OCI-M1 (cell line): ENCODE results near the gene KCNQ1.
A peak's percentile ranks its signal among the peaks of the same experiment; 100 is the strongest.
"Not testable (repeated sequence)": the region's sequence is repeated elsewhere in the genome, so short reads cannot be mapped to it uniquely, and the experiment has no call there.

Experiments used
- DNase-seq: peaks from one replicate; lab custom pipeline; 2025; lab: John Stamatoyannopoulos, UW

Gene KCNQ1

DNA sequence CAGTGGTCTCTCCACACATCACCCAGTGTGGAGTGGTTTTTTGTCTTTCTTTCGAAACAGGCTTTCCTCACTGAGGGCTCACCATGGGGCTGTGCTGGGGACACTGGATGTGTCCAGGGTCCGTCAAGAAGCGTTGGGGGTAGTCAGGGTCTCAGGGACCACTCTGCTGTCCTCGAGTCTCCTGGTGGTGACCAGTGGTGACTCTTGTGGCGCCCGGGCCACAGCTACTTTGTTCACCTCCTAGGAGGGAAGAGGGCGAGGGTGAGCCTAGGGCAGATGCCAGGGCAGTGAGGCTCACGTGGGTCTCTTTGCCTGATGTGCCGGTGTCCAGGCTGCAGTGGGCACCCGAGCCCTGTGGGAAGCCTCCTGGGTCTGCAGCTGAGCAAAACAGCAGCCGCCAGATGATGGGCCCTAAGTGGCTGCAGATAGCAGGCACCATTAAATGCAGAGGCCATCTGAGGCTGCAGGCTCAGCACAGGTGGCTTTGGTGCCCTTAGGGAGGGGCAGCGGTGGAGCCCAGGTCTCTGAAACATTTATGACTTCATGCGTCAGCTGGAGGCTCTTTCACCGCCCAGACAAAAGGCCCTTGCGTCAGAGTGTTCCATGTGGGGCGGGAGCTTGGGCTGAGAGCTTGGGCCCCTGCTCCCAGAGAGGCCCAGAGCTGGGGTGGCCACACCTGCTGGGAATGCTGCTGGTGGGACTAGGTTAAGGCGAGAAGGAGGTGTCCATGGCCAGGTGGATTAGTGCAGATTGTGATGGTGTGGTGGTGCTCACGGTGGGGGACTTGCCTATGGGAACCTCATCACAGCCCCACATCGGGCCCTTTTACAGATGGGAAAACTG, 29.5 kb downstream of the KCNQ1 start:
- DNase-seq: no peak

DNA sequence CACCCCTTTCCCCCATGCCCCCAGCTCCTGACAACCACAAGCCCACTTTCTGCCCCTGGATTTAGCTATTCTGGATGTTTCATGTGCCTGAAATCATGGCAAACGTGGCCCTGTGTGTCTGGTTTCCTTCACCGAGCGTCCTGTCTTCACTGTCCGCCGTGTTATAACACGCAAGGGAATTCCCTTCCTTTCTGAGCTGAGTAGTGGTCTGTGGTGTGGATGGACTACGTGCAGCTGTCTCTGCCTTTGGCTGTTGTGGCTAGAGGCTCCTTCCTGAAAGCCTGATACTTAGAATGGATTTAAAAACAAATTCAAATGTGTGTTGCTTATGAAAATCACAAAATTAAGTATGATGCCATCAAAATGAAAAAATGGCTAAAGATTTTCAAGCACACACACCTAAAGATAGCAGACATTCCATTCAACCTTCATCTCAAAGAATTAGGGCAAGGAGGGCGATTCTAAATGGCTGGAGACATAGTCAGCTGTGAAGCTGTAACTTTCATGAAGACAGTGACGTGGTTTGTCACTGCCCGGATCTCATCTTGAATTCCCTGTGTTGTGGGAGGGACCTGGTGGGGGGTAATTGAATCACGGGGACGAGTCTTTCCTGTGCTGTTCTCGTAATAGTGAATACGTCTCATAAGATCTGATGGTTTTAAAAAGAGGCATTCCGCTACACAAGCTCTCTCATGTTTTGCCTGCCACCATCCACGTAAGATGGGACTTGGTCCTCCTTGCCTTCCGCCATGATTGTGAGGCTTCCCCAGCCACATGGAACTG, 30.5 kb downstream of the KCNQ1 start:
- no peak for DNase-seq

DNA sequence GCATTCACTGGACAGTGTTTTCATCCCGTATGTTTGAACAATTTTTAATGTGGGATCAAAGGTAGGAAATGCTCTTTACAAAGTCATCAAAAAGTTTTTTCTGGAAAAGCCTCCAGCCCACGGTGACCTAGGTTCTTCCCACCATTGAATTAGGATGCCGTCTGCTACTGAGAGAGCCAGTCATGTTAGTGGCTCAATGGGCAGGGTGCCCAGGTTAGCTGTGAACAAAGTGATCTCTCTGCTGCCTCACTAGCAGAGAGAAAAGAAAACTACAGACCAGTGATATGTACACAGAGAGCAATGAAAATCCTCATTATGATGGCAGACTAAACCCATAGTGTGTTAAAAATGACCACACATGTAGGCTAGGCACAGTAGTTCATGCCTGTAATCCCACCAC, 32.4 kb downstream of the KCNQ1 start:
- no peak for DNase-seq

DNA sequence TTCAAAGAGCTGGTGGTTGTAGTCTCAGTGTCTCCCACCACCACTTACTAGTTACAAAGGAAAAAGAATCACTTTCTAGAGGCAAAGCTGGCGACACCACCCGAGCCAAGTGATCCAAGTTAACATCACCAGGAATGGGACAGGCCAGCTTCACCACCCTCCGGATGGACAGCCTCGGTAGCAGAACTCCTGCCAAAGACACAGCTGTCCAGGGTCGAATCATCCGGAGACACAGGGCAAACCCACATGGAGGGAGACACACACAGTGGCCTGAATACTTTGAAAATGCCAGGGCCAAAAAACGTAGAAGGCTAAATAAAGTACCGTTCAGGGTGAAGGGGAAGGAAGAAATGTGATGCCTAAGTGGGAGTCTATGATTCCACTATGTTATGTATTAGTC, 33.1 kb downstream of the KCNQ1 start:
- no peak for DNase-seq

DNA sequence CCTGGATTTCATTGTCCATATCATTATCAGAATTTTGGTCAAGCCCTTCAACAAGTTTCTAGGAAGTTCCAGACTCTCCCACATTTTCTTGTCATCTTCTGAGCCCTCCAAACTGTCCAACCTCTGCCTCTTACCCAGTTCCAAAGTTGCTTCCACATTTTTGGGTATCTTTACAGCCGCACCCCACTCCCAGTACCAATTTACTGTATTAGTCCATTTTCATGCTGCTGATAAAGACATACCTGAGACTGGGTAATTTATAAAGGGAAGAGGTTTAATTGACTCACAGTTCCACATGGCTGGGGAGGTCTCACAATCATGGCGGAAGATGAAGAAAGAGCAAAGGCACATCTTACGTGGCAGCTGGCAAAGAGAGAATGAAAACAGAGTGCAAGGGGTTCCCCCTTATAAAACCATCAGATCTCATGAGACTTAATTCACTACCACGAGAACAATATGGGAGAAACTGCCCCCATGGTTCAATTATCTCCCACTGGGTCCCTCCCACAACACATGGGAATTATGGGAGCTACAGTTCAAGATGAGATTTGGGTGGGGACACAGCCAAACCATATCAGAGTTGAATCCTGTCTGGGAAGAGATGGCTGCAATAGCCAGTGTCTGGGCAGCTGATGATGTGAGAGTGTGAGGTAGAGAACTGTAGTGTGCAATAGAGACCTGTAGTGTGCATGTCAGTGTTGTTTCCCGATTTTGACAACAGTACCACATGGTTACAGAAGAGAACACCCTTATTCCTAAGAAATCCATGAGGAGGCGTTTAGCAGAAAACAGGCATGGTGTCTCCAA, 35.5 kb downstream of the KCNQ1 start:
- DNase-seq: not testable (repeated sequence)

DNA sequence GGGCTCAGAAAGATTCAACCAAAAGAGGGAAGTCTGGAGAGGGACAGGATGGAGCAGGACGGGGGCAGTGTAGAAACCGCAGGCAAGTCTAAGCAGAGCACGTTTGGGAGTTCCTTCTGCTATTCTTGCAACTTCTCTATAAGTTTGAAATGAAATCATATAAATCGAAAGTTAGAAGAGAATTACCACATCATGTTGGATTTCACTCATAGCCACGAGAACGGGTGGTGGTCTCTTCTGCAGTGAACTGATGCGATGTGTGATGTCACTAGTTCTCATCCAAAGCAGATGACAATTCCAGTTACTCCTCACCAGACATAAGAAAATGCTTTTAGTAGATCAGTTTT, 36.0 kb downstream of the KCNQ1 start:
- no peak for DNase-seq

DNA sequence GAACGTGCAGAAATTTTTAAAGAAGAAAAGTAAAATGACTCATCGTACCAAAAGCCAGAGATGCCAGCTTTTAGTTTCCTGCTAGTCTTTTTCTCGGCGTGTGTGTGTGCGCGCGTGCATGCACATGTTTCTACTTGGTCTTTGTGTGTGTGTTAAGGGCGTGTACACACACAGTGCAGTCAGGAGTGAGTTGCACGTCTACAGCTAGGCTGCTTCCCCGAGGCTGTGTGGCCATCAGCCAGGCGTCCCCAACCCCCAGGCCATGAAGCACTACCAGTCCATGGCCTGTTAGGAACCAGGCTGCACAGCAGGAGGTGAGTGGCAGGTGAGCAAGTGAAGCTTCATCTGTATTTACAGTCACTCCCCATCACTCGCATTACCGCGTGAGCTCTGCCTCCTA, 36.4 kb downstream of the KCNQ1 start:
- no peak for DNase-seq

DNA sequence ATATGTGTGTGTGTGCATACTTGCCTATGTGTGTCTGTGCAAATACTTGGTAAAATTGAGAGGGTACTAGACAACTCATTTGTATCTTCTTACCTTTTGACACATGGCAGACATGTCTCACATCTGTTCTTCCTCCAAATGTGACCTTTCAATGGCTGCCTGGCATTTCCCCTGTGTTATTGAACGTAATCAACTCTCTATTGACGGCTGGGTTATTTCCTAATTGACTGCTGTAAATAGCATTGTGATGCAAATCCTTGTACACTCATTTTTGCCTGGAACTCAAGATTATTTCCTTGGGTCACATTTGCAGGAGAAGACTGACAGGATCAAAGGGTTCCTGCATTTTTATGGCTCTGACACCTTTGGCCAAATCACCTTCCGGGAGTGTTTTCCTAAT, 37.4 kb downstream of the KCNQ1 start:
- DNase-seq: no peak

DNA sequence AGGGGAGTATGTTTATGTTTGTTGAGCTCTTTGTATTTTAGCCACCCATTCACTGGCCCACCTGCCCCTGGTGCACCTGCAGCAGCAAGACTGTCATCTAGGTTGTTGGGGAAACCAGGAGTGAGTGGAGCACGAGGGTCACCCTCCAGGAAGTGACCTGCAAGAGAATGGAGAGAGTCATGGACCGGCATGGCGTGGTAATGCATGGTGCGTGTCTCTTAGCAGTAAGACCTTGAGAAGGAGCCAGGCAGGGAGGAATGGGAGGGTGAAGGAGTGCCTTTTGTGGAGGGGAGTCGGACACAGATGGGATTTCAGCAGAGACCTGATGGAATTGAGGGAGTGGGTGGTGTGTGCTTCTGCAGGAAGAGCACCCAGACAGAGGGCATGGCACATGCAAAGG, 37.9 kb downstream of the KCNQ1 start:
- no peak for DNase-seq

DNA sequence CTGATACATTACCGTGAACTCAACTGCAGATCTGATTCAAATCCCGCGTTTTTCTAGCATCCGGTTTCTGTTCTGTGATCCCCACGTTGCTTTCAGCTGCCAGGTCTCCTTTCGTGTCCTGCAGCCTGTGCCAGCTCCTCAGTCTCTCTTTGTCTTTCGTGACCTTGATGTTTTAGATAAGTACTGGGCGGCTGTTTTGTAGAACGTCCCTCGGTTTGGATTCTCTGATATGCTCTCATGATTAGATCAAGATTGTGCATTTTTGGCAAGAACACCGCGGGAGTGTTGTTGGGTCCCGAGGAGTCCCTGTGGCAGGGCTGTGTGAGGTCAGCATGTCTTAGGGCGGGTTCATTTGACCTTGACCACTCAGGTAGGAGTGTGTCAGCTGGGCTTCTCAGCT, 38.6 kb downstream of the KCNQ1 start:
- DNase-seq: no peak

DNA sequence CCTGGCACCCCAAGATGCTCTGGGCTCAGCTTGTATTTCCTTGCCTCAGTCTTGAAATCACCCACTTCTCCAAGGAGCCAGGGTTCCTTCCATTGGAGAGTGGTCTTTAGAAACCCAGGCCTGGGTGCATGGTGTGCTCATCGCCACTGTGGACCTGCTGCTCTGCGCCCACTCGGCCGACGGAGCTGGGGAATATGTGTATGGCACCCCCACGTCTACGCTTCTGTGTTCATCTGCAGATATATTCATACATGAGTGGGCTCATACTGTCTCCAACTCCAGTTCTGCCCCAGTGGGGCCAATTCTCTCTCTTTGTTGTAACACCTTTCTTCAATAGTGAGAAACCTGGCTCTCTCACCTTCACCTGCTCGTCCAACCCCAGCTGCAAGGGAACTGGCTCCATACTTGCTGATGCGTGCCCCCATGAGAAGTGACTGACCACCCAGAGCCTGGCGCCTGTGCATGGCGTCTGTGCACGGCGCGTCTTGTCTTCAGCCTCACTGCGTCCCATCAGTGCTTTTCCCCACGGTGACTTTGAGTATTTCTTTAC, 39.8 kb downstream of the KCNQ1 start:
- DNase-seq: no peak

DNA sequence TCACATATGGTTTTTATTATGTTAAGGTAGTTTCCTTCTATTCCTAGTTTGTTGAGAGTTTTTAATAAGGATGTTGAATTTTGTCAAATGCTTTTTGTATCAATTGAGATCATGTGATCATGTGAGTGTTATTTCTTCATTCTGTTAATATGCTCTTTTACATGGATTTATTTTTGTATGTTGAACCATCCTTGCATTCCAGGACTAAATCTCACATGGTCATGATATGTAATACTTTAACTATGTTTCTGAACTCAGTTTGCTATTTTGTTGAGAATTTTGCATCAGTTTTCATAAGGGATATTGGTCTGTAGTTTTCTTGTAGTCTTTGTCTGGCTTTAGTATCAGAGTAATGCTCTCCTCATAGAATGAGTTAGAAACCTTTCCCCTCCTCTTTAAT, 43.2 kb downstream of the KCNQ1 start:
- peak; percentile 1 for DNase-seq

DNA sequence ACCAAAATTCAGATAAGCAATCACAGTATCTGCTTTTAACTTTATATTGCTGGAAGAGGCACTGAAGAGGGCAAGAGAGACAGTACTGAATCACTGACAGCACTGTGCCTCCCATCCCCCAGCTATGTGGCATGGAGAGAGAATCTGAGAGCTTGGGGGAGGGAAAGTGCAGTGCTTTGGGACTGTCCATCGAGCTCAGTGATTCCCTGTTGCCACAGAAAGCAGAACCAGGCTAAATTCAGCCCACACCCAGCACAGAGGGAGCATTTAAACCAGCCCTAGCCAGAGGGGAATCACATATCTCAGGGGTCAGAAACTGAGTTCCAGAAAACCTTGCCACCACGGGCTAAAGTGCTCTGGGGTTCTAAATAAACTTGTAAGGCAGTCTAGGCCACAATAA, 44.3 kb downstream of the KCNQ1 start:
- no peak for DNase-seq

DNA sequence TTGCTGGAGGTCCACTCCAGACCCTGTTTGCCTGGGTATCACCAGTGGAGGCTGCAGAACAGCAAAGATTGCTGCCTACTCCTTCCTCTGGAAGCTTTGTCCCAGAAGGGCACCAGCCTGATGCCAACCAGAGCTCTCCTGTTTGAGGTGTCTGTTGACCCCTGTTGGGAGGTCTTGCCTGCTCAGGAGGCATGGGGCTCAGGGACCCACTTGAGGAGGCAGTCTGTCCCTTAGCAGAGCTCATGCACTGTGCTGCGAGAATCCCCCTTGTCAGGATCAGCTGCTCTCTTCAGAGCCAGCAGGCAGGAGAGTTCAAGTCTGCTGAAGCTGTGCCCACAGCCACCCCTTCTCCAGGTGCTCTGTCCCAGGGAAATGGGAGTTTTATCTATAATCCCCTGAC, 53.1 kb downstream of the KCNQ1 start:
- DNase-seq: not testable (repeated sequence)

DNA sequence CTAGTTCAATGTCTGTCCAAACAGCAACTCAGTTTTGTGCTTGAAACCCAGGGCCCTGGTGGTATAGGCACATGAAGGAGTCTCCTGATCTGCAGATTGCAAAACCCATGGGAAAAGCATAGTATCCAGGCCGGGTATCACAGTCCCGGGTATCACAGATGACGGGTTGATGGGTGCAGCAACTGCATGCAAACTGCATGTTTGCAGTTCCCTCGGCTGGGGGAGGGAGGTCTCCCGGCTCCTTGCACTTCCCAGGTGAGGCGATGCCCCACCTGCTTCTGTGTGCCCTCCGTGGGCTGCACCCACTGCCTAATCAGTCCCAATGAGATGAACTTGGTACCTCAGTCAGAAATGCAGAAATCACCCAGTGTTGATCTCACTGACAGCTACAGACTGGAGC, 53.9 kb downstream of the KCNQ1 start:
- DNase-seq: no peak

DNA sequence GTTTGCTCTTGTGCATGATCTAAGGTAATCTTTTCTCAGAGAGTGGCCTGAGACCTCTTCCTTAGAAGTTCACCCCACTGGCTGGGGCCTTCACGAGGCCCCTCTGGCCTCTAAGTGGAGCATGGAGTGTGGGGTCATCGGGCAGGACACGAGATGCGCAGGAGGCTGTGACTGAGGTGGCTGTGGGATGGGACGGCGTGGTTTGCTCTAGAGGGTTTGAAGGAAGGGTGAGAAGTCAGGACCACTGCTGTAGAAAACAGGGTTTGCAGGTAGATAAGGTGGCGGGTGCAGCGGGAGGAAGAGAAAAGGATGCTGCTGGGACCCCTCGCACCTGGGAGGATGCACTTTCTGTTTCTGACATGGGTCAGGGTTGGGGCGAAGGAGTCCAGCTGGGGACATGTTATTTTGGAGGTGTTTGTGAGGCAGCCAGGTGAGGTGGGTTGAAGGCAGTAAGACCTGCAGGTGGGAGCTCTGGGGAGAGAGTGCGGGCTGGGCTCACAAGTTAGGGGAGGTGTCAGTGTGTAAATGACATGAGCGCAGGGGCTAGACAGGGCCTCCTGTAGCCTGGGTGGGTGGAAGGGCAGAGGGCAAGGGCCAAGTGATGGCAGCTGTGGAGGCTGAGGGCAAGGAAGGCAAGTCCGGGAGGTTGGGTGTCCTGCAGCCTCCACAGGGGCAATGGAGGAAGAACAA, 62.5 kb downstream of the KCNQ1 start:
- DNase-seq: no peak

DNA sequence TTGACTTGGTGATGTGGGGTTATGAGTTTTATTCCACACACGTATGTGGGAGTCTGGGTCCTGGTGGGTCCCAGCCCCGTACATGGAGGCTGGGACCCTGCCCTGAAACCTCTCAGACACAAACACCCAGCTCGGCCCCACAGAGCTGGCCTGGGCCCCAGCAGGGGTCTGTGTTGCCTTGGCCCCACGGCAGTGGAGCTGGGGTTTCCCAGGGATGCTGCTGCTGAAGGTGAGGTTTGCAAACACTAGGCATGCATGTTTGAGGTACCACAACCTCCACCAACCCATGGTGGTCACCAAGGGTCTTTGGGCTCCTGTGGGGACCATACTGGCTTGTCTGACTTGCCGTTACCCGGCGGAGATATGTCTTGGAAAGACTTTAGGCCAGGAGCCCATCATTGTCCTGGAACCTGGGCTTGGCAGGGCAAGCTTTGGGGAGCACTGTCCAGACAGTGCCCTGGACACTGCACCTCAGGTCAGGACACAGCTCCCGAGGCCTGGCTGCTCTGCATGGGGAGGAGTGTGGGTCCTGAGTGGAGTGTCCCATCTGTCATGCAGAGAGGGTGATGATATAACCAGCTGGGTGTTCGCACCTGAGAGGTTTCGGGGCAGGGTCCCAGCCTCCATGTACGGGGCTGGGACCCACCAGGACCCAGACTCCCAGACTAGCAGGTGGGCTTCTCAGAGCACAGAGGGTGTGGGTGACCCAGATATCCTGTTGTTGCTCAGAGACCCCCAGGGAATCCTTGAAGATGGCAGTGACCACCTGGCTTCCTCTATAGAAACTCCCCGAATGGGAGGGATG, 63.3 kb downstream of the KCNQ1 start:
- DNase-seq: no peak

DNA sequence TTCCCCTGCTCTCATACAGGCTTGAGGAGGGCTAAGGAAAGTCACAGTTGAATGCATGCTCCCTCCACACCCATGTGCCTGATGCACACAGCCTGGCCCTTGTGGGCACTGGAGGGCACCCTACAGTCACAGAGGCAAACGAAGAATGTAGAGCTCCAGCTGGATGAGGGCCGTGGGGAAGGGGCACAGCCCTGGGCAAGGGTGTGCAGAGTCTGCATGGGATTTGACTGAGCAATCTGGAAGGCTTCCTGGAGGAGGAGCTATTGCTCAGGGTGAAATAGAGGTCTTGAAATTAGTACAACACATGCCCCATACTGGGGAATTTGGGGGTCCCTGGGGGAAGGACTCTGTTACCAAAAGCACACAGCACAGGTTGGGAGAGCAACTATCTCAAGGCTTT, 64.0 kb downstream of the KCNQ1 start:
- no peak for DNase-seq

DNA sequence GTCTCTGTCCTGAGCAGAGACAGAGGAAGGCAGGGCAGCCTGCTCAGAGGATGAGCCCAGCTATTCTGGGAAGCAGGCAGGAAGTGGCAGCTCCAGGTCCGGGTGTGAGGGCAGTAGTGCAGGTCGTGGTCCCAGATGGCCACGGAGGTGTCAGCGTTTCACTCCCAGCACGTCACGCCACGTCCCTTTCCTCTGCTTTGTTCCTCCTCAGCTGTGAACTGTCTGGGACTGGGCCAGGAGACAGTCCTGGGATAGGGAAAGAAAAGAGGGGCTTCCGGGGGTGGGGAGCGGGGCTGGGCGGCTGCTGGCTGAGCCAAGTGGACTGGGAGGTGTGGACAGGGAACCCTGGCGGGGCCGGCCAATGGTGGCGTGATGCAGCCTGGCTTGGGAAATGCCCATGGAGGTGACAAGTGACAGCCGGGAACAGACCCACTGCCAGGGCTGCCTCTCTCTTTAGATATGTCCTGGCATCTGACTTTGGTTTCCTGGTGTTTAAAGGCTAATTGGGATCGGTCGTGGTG, 64.7 kb downstream of the KCNQ1 start:
- no peak for DNase-seq

DNA sequence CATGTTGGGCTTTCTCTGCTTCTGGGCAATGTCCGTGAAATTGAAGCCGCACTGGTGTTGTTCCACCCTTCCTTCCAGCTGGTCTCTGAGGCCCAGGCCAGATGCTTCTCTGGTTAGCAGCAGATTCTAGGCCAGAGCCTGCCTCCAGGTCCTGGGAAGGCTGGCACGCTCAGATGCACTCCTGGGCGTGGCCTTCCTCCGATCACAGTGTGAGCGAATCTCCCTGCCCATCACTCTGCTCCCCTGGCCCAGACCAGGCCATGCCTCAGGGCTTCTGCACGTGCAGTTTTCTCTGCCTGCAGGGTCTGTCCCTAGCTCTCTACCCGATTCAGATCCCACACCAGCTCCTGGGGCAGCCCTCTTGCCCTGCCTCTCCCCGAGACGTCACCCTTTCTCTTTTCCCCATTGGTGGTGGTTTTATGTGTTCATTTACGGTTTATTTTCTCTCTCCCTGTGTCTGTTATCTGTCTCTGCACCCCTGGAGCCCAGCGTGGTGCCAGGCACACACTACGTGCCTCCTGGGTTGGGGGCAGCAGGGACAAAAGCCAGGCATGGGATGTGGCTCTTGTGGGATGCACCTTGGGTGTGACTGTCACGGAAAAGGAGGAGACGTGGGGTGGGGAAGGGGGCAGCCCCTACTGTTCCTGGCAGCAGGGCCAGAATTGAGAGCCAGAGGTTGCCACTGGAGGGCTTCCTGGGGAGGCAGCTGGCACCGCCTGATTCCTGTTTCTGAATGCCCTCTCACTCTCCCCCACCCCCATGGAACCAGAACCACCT, 66.0 kb downstream of the KCNQ1 start:
- DNase-seq: no peak
